Measurements from ENCODE around the gene CTAGE15.
"Not testable (repeated sequence)": the region's sequence is repeated elsewhere in the genome, so short reads cannot be mapped to it uniquely, and the experiment has no call there.

The CTAGE15 gene, protein sequence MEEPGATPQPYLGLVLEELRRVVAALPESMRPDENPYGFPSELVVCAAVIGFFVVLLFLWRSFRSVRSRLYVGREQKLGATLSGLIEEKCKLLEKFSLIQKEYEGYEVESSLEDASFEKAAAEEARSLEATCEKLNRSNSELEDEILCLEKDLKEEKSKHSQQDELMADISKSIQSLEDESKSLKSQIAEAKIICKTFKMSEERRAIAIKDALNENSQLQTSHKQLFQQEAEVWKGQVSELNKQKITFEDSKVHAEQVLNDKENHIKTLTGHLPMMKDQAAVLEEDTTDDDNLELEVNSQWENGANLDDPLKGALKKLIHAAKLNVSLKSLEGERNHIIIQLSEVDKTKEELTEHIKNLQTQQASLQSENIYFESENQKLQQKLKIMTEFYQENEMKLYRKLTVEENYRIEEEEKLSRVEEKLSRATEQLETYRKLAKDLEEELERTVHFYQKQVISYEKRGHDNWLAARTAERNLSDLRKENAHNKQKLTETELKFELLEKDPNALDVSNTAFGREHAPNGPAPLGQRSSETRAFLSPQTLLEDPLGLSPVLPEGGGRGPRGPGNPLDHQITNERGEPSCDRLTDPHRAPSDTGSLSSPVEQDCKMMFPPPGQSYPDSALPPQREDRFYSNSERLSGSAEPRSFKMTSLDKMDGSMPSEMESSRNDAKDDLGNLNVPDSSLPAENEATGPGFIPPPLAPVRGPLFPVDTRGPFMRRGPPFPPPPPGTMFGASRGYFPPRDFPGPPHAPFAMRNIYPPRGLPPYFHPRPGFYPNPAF

DNA sequence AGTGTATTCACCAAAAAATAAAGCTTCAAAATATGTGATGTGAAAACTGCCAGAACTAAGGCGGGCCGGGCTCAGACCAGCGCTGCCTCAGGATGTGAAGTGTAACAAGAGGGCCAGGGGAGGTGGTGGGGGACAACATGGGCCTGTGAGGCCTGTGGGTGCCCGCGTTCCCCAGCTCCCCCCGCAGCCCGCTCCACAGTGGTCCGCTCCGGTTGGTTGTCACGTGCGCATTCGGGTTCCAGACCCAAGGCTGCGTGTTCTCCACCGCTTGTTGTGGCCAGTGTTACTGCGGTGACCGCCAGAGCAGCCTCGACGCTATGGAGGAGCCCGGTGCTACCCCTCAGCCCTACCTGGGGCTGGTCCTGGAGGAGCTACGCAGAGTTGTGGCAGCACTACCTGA is at the start of gene CTAGE15:
Gene CTAGE15, plus strand, starts transcription at position 301 of the 400 bp plus-strand sequence. Its CDS starts 17 bp downstream, at position 318.
- DNase-seq, result not testable (repeated sequence)

DNA sequence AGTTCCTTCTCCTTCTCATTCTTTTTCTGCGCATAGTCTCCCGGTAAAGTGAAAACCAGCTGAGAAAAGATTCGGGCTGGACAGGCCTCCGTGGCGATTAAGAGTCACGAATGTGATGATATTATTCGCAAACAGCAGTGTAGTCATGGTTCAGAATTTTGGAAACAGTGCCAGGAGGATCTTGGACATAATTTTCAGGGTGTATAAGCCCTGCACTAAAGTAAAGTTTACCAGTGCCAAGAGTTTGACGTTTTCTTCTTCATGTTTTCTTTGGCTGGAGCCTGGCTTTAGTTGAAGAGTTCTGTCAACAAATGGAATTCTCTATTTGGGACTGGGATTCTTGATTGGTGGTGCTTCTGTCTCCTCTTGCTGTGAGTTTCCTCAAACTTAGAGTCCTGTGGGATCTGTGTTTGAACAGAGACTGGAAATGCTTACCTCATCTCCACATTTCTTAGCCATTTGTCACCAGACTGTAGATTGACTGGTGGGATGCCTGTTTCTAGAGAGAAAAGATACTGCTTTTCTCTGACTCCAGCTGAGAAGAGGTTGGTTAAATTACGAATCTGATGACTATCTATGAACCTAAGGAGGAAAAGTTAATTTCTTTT is 49.2 kb upstream of the CTAGE15 start:
- not testable (repeated sequence) for DNase-seq

DNA sequence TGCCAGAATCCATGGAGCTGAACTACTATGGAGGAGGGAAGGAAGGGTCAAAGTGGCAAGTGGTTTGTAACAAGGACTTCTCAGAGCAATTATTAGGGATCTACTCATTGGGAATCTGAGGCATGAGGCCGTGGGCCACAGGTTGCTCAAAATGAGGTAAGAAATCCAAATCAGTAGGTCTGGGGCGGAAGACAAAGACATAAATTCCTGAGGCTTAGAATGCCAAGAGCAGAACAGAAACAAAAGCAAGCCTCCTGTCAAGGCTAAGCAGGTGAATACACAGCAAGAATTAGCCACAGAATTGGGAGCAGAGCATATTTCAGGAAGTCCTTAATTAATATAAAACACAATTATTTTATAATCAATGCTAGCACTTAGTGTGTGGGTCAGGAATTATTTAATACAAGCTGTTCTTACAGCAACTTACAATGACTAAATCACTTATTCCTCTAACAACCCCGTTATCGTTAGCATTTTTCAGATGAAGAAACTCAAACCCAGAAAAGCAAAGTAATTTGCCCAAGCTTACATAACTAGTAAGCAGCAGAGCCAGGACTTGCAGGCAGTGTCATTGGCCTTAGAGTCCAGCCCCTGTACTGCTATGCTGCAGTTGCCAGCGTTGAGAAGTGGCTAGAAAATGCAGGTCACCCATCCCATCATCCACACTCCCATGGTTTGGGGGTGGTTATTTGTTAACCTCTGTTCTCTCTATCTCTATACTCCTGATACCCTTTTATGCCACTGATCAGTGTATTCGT is 40.3 kb upstream of the CTAGE15 start:
- DNase-seq, result not testable (repeated sequence)

DNA sequence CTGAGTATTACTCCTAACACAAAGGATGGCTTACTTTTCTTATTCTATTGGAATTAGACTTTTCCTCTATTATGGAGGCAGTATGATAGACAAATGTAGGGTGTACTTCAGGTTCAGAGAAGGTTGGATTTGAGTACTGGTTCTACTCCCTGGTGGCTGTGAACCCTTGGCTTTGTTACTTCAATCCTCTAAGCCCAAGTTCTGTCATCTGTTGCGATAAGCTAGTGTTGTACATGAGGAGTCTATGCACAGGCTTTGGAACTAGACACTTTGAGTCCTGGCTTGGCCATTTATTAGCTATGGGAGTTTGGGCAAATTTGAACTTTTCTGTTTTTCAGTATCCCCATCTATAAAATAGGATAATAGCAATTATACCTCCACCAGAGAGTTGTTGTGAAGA is 39.7 kb upstream of the CTAGE15 start:
- DNase-seq, result not testable (repeated sequence)

DNA sequence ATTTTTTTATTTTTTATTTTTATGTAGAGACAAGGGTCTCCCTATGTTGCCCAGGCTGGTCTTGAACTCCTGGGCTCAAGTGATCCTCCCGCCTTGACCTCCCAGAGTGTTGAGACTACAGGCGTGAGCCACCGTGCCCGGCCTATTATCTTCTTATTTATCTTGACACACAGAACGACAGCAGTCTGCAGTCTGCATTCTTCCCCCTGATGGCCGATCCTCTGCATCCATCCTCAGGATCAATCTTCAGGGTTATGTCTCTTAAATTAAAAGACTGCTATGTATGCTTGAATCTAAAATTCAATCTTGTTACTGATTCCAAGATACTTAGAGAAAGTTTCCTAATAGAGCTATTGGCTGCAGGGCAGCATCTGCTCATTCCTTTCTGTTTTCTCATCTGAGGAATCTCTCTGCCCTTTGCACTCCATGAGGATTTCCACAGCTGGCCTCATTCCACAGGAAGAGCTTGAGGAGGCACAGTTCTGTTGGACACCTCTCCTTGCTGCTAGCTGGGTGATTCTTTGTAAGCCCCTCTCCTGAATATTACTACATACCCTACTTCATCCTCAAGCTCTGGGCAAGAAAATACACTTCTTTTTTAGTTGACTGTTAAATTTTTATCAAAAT is 38.3 kb upstream of the CTAGE15 start:
- DNase-seq, result not testable (repeated sequence)

DNA sequence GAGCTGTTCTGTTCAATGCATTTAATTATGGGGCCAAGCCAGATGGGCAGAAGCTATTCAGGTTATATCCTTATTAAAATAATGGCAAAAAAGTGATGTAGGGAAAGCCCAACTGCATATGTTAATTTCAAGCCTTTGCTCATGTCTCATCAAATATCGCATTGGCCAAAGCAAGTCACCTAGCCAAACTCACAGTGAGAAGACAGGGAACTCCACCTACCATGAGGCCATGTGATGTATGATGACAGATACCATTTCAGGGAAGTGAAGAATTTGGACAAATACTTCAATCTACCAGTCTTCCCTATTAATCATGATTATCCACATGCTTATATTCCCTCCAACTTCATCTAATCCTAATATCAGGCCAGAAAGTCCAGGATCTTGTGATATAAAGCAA is 35.2 kb upstream of the CTAGE15 start:
- not testable (repeated sequence) for DNase-seq

DNA sequence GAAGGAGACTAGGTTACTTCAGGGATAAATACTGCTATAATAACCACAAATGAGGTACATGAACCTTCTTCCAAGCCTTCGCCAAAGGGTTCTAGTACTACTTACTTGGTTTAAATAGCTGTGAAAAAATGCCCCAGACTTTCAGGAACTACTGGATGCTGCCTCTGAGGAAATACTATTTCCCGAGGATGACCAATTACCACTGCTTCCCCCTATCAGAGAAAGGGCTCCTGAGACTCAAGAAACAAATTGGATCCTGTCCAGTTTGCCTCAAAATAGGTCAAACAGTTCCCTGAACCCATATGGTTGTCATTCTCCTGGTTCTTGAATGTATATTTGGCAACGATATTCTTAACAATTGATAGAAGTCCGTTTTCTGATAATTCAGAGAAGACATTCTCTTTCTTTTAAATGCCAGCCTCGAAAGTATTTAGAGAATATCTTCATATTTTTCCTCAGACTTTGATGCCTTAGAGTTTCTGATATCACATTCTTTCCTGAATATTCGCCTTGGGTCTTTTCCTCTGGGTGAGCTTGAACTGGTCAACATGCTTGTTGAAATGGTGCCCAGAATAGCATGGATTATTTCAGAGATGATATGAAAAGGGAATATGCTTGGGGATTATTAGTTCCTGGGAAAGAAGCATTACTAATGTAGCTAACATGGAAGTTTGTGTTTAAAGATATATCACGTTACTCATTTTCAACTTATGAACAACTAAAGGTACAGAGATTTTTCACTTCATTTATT is 28.1 kb upstream of the CTAGE15 start:
- DNase-seq, result not testable (repeated sequence)

DNA sequence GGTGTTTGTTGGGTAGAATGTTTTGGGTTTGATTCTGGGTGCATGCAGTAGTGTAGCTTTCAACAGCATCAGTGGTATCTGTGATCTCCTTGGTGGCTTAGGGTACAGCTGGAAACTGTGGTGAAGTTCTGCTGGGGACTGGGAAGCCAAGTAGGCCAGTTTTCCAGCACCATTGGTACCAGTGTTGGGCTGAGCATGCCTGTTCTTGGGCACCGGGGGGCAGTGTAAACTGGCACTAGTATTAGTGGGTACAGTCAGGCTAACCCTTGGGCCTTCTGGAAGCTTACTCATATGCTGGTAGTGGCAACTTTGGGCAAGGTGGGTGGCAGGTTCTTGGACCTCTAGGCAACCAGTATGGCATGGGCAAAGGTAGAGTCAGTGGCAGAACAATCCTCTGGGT is 15.6 kb upstream of the CTAGE15 start:
- DNase-seq, result not testable (repeated sequence)

DNA sequence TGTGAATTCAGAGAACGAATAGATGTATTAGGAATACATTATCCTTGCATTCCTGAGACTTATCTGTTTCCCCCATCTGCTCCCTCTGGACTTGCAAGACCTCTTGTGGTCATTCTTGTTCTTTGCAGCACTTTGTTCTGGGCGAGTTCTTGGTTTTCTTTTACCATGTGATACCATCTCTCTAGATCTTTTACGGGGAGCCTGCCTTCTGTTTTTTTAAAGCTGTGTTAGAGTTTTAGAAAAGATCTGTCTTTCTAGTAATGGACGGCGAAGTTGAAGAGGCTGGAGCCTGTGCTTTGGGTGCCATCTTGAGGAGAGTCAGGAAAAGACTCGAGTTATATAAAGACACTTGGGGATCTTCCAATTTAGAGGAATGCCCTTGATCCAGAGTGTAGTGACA is 8.3 kb upstream of the CTAGE15 start:
- DNase-seq, result not testable (repeated sequence)

DNA sequence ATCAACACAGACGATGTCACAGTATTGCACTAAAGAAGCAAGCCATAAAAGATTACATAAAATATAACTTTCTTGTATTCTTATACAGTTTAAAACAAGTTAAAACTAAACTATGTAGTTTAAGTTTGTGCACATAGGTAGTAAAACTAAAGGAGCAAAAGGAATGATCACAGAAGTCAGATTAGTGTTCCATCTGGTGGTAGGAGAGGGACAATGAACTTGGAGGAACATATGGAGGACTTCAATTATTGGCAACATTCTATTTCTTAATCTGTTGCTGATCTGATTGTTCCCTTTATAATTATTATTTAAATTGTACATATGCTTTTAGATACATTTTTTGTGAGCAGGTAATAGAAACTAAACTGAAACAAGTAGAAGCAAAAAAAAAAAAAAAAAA is 5.6 kb upstream of the CTAGE15 start:
- not testable (repeated sequence) for DNase-seq

DNA sequence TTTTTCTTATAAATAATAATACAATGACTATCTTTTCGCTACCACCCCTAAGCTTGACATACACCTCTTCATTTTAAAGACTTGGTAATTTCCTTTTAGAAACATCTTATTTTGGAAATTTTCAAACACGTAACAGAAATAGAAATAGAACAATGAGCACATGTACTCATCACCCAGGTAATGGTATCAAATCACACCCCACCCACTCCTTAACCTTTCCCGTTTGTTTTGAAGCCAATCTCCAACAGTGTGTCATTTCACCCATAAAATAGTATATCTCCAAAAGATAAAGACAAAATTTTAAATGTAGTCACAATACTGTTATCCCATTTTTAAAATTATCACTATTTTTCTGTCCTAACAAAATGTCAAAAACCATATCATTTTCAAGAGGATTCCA is 16.6 kb downstream of the CTAGE15 start:
- DNase-seq, result not testable (repeated sequence)

DNA sequence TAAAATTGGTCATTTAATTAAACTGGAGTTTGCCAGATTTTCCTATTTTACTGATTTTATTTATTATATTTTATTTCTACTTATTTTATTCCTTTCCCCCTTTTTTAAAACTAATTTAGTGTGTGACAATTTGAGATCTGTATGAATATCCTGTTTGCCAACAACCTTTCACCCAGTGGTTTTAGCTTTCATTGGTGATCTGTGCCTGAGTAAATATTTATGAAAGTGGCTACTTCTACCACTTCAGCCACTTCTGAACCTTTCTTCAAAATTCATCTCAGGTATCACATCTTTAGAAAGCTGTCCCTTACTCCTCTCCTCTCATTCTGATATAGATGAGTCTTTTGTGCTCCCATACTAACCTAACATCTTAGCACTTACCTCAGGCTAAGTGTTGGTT is 18.3 kb downstream of the CTAGE15 start:
- DNase-seq, result not testable (repeated sequence)

DNA sequence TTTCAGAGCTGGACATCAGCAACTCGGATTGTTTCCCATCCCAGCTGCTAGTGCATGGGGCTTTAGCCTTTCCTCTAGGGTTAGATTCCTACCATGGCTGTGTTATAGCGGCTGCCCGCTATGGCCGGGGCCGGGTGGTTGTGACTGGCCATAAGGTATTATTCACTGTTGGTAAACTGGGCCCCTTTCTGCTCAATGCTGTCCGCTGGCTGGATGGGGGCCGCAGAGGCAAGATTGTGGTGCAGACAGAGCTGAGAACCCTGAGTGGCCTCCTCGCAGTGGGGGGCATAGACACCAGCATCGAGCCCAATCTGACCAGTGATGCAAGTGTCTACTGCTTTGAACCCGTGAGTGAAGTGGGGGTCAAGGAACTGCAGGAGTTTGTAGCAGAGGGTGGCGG is 26.5 kb downstream of the CTAGE15 start:
- DNase-seq, result not testable (repeated sequence)

DNA sequence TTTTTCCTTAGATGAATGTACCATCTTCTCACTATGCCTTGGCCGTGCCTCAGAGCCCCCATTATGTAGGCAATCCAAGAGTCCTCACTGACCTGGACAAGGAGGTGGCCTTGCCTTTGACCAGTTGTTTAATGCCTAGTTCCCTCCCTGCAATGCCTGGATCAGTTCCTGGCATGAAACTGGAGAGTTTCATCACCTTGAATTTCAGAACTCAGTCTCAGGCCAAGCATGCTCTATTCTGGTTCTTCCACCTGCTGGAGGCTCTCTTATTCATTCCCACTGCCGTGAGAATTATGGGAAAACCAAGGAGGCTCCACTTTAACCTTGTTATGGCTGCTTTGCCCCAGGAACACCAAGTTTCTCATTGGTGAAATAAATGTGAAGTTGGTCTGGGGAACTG is 31.9 kb downstream of the CTAGE15 start:
- DNase-seq, result not testable (repeated sequence)

DNA sequence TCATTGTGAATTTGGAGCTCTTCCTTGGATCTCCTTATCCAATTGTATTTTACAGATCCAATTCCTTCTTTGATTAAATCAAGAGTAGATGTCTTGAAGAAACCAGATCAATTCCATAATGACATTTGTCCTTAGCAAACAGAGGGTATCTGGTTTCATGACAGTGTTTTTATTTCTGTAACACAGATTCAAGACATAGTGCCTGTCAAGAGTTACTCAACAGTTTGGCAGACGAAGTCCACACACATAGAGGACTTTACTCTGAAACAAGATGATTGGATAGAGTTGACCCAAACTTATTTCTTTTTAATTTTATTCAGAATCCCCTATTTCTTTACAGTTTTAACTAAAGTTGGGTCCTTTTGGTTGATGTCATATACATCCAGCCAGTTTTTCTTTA is 34.5 kb downstream of the CTAGE15 start:
- not testable (repeated sequence) for DNase-seq

DNA sequence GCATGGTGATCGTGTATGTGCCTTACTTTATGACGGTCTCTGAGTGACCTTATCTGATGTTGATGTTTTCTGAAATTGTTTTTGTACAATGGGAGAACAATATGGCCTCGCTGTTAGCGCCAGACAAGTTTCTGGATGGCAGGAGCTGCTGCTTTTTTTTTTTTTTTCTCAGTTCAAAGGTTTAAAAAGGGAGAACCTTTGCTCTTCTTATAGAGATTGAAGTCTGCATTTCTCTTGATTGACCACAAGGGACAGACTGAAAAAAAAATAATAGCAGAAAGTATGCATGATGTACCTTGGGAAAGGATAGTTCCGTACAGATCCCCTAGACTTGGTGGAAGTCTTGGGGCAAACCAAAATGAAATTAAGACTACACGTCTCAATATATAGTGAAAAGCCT is 43.9 kb downstream of the CTAGE15 start:
- not testable (repeated sequence) for DNase-seq

DNA sequence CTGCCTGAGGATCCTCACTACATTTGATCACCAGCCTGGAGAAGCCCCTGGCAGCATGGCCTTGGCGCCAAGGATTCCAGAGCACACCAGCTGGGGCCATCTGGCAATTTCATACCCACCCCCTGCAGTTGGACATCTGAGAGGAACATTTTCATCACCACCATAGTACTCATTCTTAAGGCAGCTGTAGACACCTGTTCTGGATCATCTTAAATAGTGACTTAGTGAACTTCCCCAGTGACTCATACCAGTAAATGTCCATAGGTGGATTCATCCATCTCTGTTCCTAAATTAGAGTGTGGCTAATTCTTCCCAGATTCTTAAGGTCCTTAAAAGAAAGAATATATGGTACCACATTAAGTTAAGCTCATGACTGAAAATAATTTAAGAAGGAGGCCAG is 45.6 kb downstream of the CTAGE15 start:
- not testable (repeated sequence) for DNase-seq

DNA sequence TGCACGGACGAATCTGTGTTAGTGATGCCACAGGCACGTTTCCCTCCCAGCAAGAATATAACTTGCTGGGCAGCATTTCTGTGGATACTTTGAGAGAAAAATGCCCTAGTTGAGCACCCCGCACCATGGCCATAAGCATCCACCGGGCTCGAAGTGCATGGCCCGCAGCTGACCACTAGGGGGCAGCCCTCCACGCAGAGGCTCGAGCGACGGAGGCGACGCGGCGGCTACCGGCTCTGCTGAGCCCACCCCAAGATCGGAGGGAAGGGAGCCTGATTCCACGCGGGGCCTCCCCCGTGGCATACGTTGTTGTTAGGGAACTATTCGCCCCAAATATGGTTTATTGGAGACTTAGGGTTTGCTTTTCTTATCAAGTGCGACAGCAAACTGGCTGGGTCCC is 48.5 kb downstream of the CTAGE15 start:
- DNase-seq, result not testable (repeated sequence)

DNA sequence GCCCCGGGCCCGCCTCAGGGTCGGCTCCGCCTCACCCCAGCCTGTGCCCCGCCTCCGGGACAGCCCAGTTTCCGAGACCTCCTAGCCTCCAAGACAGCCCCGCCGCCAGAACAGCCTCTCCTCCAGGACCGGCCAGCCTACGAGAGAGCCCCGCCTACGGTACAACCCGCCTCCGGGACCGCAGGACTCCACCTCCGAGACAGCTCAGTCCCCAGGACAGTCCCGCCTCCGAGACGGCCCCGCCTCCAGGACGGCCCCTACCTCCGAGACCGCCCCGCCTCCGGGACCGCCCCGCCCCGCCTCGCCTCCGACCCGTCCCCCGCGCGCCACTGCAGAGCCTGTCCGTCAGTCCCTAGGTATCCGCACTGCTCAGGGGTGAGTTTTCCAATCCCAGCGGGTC is 49.0 kb downstream of the CTAGE15 start, which contains the start of gene TCAF2:
Gene TCAF2, plus strand, starts transcription at position 329 of the 400 bp plus-strand sequence.
- DNase-seq, result not testable (repeated sequence)

DNA sequence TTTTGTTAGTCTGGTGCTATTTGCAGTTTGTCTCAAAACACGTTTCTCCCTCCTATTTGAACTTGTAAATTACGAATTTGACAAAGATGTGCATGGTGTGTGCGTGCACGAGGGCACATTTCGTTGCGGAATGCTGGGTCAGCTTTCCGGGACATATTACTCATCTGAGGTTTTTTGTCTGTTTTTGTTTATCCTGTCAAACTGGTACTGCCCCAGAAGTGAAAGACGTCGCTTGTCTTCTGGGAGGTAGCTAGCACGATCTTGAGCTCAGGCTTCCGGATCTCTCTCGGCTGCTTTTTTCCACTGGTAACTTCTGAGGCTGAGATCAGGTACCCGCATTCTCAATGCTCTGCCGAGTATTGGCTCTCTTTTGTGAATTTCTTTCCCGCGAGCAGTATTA is 49.6 kb downstream of the CTAGE15 start:
- not testable (repeated sequence) for DNase-seq

DNA sequence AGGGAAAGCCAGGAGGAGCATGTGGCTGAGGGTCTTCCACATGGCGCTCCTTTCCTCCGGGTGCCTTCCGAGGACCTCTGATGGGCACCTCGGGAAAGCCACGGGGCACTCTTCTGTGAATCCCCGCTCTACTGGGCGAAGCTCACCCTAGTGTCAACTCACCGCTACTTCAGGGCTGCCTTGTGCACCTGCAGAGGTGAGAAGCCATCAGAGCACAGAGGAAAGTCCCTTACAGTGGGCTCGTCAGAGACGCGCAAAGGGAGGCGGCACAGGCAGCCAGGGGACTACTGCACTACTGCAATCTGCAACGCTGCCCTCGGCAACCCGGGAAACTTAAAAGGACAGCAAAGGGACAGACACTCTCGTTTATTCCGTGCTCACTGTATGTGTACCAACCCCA is 50.5 kb downstream of the CTAGE15 start:
- not testable (repeated sequence) for DNase-seq
